GM18870 (cell line): ENCODE data around the gene IL25.

Experiments used
- ATAC-seq: cut with Tn5 transposase; IDR thresholded peaks from one replicate; pipeline ENCODE4 v1.9.1; 2021; ENCODE audit warnings: moderate library complexity; ENCODE audit not compliant: unreplicated experiment

Gene IL25

DNA sequence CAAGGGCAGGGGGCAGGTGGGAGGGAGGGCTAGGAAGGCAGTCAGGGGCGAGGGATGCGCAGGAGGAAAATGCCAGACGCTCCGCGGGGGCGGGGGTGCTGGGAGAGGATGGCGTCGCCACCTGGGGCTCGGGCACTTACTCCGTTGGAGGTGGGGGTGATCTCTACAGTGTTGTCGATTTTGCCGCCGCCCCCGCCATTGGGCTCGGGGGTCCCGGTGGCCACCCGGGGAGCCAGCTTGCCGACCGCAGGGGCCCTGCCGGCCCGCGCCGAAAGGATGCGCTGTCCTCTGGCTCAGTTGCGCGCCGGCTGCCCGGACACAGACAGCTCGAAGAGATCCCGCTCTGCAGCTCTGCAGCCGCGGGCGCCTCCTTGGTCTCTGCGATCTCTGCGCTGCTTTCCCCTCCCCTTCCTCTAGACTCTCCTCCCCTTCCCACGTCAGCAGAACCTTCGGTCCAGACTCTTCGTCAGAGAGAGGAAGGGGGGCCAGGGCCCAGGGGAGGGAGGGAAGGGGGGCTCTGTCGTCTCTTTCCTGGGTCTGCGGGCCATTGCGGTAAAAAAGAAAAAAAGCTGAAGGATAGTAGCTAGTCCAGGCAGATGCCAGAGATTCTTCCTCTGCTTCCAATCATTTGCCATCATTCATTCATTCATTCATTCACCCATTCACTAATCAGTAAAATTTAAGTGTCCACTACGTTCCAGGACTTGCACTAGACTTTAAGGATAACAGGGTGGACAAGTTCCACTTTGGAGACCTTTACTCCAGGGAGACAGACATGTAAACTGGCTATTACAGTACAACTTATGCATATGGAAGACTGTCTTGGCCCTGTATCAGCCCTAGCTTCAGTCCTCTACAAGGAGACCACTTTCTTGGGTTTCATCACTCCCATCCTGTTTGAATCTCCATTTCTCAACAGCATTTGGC, 19.8 kb upstream of the IL25 start, which contains the start of gene SLC22A17:
Gene SLC22A17, minus strand, starts transcription at position 382 of the 927 bp plus-strand sequence.
- ATAC-seq = no peak

DNA sequence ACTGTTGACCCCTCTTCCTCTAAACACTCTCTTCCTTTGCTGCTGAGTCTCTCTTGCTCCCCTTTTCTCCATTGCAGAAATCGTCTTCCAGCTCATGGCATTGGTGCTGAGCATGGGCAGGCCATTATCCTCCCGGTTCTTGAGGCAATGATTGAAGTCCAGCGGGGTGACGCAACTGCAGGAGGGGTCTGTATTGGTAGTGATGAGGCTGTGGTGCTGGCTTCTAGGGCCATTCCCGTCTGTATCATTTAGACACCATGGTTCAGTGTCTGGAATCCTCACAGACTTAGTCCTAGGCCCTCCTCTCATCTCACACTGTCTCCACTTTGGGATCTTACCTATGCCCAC, 19.2 kb upstream of the IL25 start:
- no peak for ATAC-seq

- ATAC-seq = no peak
These were observed 17.6 kb upstream of the IL25 start for GRCh38 chr14:23354990-23355389.

DNA sequence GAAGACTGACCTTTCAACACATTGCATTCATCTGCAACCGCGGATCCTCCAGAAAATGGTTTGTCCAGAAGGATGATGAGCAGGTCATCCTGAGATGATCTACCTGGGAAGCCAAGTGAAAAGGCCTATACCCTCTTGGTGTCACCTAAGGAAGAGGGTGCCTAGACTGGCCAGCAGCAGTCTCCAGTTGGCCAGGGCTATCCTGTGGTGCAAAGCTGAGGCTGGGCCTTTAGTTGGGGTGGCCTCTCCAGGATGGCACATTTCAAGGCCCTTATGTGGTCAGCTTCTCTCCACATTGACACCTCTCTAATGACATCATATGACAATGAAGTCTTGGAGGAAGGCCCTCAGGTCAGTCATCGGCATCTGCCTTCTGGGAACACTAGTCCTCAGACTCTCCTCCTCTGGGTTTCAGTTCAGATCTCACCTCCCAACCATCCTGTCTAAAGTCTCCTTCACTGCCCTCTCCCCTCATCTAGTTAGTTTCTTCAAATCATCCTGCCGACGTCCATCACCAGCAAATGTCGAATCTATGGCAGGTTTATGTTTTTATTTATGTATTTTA, 16.7 kb upstream of the IL25 start:
- ATAC-seq = no peak

GRCh38 chr14:23356662-23357061, 15.9 kb upstream of the IL25 start:
- no peak for ATAC-seq

- no peak for ATAC-seq
These were observed 15.3 kb upstream of the IL25 start for GRCh38 chr14:23357261-23357660.

DNA sequence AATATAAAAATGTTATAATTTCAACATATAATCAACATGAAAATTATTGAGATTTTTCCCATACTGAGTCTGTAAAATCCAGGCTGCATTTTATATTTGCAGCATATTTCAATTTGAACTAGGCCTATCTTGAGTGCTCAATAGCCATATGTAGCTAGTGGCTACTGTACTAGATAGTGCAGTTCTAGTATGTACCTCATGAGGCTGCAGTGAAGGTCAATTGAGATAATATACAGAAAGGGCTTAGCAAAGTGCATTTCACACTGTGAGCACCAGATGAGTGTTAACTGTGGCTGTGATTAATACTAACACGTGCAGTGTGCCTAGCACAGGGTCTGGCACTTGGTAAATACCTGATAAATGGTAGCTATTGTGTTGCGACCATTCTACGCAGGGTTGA, 14.6 kb upstream of the IL25 start:
- ATAC-seq = no peak

DNA sequence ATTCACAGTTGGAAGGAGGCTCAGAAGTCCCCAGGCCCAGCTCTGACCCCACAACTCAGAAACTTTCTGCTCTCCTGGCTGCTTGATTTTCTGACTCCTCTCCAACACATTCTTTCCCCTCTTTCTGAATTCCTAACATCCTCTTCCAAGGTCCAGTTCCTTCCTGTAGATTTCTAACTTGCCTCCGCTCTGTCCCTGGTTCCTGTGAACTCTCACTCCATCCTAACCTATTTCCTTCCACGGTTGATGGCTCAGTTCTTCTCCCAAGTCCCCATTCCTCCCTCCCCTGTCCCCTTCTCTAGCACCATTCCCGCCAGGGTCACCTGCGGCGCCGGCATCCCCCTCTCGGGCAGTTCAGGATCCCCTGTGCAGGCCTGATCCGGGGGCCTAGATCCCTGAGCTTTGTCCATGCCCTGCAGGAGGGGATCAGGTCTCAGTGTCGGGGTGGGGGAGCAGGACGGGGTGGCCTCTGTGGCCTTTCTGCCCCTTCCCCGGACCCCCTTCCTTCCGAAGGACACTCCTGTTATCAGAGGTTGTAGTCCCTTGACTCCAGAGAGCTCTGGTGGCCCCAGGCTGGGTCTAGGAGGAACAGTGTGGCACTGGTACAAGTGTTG, 13.9 kb upstream of the IL25 start:
- ATAC-seq = no peak

GRCh38 chr14:23359167-23359626, 13.4 kb upstream of the IL25 start:
- ATAC-seq = no peak

DNA sequence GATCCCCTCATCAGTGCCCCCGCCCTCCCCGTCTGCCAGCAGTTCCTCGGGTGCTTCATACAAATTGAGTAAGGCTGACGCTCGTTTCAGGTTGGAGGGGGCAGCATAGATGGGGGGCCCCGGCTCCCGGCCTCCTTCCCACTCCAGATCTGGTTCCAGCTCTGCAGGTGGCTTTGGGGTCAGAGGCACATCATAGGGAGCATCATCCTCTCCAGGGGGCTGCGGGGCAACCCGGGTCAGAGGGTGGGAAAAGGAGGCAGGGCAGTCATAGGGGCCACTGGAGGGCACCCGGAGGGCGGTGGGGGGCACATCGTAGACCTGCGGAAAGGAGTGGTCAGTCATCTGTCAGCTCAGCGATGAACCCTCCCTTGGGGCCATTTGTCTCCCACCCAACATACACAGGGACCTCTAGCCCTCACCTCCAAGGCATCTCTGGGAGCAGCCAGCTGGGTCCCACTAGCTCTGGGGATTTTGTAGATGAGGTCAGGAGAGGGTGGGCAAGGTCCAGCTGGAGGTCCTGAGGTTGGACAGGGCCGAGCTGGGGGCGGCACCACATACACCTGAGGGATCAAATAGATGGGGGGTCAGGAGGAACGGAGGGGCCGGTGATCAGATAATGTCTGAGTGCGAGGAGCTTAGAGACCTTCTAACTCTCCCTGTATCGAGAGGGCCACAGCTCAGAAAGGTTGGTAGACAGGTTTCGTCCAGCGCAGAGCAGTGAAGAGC, 12.7 kb upstream of the IL25 start:
- no peak for ATAC-seq

DNA sequence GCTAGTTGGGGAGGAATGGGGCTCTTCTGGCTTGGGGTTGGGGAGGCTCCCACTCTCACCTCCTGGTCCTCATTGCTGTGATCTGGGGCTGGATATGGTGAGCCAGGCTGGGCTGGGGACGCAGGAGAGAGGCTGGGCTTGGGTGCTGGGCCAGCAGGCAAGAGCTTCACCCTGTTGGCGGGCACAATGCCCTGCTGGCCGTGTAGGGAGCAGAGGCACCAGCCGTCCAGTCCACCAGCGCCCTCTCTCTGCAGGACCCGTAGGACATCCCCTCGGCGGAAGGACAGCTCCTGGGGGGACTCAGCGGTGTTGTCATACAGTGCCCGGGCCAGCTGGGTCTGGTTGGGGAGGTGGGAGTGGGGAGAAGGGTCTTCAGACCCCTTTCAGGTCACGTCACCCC, 12.1 kb upstream of the IL25 start:
- no peak for ATAC-seq

GRCh38 chr14:23361320-23361719, 11.3 kb upstream of the IL25 start:
- no peak for ATAC-seq

DNA sequence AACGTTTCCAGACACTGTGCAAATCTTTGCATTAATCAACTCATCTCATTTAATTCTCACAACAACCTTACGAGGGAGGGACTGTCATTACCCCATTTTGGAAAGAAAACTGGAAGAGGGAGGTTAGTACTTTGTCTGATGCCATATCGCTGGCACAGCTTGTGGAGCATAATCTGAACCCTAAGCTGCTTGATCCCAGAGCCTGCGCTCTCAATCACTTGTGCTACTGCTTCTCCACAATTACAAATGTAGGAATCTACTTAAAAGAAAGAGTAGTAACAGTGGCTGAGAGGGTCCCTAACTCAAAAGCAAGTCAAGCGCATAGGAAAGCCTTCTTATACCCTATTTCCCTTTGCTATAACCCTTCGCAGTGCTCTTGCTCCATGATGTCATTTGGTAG, 10.8 kb upstream of the IL25 start:
- no peak for ATAC-seq

DNA sequence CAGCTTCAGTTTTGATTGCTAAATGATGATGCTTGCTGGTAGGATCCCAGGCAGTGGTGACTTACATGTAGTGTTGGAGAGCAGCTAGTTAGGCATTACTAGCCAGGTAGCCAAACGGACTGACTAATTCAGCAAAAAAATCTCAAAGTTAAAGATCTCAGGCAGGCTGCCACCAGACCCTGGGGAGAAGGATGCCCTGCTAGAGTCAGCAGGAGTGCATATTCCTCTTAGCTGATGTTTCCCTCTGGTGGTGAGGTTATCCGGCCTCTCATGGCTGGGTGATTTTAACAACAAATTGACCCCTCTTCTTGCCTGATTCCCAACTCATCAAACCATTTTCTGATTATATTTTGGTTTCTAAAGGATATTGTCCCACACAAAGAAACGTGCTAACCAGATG, 10.4 kb upstream of the IL25 start:
- ATAC-seq = no peak

GRCh38 chr14:23364164-23365035, 8.2 kb upstream of the IL25 start:
- no peak for ATAC-seq

DNA sequence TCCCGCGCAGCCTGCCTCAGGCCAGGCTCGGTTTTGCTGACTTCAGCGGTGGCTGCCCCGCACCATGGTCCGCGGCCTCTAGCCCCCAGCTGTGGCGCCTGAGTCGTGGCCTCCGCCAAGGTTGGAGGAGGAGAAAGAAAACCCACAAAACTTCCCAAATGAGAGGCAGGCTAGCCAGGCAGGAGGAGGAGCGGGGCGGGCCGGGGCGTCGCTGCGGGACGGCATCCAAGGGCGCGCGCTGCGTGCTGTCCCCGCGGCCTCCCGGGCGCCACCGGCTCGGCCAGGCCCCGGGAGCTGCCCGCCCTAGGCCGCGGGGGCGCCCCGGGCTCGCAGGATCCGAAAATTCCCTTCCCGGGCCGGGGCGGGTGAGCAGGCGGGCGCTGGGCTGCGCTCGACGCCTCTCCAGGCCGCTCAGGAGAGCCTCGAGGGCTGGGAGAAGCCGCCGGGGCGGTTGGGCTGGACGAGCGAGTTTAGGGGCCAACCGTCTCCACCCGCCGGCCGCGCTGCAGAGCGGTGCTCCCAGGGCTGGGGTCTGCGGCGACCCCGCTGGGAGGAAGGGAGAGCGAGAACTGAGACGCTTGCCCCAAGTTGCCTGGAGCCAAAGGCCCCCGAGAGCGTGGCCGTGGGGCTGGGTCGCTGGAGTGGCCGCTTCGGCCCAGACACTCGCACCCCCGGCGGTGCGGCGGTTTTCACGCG, 7.4 kb upstream of the IL25 start, which contains the start of gene EFS:
Gene EFS, minus strand, starts transcription at position 137 of the 696 bp plus-strand sequence. CDS start 147 bp downstream, outside the sequence.
- ATAC-seq = no peak

DNA sequence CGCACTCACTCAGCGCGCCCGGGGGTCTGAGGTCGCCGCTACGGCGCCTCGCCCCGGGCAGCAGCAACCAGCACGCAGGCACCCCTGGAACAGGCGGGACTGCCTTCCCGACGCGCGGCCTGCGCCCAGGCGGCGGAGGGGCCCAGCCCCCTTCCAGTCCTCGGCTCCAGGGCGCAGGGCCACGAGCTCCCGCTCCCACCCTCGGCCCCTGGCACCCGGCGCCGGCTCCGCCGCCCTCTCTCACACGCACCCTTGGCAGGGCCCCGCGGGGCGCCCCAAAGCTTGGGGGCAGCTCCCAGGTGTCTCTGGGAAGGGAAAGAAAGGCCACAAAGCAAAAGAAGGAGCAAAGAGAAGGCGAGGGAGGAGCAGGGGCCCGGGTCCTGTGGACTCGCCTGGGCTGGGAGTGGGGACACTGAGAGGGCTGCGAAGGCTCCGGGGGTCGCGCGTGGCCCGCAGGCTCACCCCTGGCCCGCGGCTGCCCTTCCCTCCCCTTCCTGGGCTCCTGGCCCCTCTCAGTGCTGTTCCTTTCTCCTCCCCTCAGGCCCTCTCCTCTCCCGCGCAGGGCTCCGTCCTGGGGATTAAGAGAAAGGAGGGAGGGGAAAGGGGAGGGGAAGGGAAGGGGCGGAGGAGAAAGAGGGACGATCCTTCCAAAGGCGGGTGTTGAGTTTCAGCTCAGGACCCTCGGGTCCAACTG, 6.7 kb upstream of the IL25 start:
- no peak for ATAC-seq

DNA sequence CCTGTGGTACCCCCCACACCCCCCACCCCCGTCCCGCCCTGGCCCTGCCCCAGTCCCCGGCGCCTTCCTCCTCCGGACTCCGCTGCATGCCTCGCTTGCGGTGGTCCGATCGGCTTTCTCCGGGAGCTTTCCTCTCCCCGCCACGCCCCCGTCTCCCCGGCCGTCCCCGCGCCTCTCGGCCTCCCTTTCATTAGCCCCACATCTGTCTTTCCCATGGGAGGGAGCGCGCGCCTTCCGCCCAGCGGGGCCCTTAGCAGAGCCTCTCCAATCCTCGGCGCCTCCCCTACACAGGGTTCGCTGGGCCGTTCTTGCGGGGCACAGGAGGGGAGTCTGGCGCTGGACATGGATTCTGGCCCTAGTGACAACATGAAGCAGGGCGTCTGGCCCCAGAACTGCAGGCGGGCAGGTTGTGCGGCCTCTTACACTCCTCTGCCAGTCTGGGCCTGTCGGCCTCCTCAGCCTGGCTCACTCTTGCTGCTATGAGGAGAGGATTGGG, 6.1 kb upstream of the IL25 start:
- no peak for ATAC-seq

DNA sequence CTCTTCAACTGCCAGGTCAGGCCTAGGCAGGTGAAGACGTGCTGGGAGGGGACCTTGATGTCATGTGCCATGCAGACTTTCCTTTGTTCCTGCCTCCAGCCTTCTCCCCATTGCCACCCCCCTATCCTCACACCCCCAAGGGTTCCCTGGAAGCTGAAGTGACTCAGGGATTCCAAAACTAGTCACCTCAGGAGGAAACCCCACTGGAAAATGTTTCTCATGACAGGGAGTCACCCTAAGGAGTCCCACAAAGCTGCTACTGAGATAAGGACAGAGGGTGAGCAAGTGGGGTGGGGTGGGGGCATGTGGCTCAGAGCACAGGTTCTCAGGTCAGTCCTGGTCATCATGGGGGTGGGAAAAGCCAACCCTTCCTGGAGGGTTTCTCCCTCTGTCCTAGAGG, 2.4 kb upstream of the IL25 start:
- ATAC-seq = no peak
